Measurements from ENCODE around the gene HNRNPUL2. TPM values are rescaled to one million over a fixed set of nuclear protein-coding genes. Genes with fewer than 3 reads are reported as not detected.
"Not testable (repeated sequence)": the region's sequence is repeated elsewhere in the genome, so short reads cannot be mapped to it uniquely, and the experiment has no call there.

HNRNPUL2 gene
- total RNA-seq, 1 donor from 2014 or later = 52.5 TPM

DNA sequence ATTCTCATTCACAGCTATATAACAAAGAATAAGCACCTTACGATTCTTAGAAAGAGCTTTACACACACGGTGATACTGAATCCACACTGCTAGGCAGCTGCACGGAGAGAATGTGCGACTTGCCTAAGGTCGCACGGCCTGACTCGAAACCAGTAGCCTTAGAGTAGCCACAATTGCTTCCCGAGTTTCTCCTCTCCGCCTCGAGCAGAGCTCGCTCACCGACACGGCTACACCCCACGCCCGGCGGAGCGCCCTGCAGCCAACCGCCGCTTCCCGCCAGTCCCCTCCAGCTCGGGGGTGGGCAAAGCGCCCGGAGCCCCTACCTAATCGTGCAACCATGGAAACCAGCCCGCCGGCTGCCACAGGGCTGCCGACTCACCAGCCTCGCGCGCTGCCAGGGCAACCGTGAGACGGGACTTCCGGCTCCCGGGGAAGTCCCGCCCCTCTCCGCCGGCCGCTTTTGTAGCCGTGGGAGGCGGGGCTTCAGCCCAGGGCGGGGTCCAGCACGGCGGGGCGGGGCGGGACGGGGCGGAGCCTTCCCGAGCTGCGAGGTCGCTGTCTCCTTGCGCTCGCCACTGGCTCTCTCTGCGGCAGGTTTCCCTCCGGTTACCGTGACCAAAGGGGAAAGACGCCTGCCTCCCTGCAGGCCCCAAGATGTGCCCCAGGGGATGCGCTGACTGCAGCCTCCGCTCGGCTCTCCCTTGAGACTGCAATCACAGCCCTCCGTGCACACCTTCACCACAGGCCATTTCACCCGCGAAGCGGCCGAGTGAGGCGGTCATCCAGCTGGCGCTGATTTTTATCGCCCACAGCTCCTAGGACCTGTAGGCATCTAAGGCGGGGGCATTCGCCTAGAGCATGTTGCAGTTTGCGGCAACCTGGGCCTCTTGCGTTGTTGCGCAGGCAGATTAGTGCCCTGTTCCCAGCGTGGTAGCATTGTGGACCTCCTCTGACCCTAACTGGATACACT lies 21.1 kb downstream of the HNRNPUL2 start:
- TF ChIP-seq, protein P1, sequence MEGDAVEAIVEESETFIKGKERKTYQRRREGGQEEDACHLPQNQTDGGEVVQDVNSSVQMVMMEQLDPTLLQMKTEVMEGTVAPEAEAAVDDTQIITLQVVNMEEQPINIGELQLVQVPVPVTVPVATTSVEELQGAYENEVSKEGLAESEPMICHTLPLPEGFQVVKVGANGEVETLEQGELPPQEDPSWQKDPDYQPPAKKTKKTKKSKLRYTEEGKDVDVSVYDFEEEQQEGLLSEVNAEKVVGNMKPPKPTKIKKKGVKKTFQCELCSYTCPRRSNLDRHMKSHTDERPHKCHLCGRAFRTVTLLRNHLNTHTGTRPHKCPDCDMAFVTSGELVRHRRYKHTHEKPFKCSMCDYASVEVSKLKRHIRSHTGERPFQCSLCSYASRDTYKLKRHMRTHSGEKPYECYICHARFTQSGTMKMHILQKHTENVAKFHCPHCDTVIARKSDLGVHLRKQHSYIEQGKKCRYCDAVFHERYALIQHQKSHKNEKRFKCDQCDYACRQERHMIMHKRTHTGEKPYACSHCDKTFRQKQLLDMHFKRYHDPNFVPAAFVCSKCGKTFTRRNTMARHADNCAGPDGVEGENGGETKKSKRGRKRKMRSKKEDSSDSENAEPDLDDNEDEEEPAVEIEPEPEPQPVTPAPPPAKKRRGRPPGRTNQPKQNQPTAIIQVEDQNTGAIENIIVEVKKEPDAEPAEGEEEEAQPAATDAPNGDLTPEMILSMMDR (IDR thresholded peaks at IDR 0.05) = no peak
- peak; percentile 98 for DNase-seq (ENCODE audit: extremely low spot score, unreplicated experiment)
- Mint-ChIP-seq H3K27me3 (ENCODE audit: unreplicated experiment) (no peaks in the 10 kb centered on the region), H3K27ac (ENCODE audit: unreplicated experiment) (peak overlapping the region; percentile 95), H3K9me3 (ENCODE audit: unreplicated experiment) (no peaks in the 10 kb centered on the region), H3K4me1 (ENCODE audit: unreplicated experiment) (peaks cover 46% of the 10 kb centered on the region), H3K36me3 (ENCODE audit: unreplicated experiment) (peaks cover 9% of the 10 kb centered on the region), H3K4me3 (ENCODE audit: unreplicated experiment) (peak overlapping the region; percentile 94)

DNA sequence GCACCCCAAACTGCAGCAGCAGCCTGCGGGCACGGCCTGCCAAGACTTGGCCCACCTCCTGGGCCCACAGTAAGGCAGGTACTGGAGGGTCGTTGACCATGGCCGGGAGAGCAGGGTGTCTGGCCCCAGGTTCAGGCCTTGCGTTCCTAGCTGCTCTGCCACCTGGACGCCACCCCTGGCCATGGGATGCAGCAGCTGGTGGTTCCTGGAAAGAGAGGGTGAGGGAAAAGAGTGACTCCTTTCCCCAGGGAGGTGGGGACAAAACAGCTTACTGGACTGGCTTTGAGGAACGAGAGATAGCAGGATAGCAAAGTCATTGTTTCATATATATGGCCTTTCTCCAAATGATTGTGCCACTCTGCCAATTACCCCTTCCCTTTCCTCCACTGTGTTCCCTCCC lies 21.8 kb downstream of the HNRNPUL2 start:
- Mint-ChIP-seq H3K9me3 (ENCODE audit: unreplicated experiment) (no peaks in the 10 kb centered on the region), H3K36me3 (ENCODE audit: unreplicated experiment) (peaks cover 5% of the 10 kb centered on the region), H3K4me3 (ENCODE audit: unreplicated experiment) (peak overlapping the region; percentile 94), H3K4me1 (ENCODE audit: unreplicated experiment) (peaks cover 45% of the 10 kb centered on the region), H3K27me3 (ENCODE audit: unreplicated experiment) (no peaks in the 10 kb centered on the region), H3K27ac (ENCODE audit: unreplicated experiment) (peak overlapping the region; percentile 95)
- TF ChIP-seq, protein P1 (IDR thresholded peaks at IDR 0.05) = no peak
- no peak for DNase-seq (ENCODE audit: extremely low spot score, unreplicated experiment)

DNA sequence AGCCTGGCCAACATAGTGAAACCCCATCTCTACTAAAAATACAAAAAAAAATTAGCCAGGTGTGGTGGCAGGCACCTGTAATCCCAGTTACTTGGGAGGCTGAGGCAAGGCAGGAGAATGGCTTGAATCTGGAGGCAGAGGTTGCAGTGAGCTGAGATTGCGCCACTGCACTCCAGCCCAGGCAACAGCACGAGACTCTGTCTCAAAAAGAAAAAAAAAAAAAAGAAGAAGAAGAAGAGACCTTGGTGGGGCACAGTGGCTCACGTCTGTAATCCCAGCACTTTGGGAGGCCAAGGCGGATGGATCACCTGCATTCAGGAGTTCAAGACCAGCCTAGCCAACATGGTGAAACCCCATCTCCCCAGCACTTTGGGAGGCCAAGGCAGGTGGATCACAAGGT lies 23.3 kb downstream of the HNRNPUL2 start:
- not testable (repeated sequence) for H3K27me3 Mint-ChIP-seq (ENCODE audit: unreplicated experiment); H3K4me3 Mint-ChIP-seq (ENCODE audit: unreplicated experiment); H3K9me3 Mint-ChIP-seq (ENCODE audit: unreplicated experiment); H3K36me3 Mint-ChIP-seq (ENCODE audit: unreplicated experiment); DNase-seq (ENCODE audit: extremely low spot score, unreplicated experiment); H3K27ac Mint-ChIP-seq (ENCODE audit: unreplicated experiment)
- H3K4me1 Mint-ChIP-seq (ENCODE audit: unreplicated experiment) = peaks cover 32% of the 10 kb centered on the region

DNA sequence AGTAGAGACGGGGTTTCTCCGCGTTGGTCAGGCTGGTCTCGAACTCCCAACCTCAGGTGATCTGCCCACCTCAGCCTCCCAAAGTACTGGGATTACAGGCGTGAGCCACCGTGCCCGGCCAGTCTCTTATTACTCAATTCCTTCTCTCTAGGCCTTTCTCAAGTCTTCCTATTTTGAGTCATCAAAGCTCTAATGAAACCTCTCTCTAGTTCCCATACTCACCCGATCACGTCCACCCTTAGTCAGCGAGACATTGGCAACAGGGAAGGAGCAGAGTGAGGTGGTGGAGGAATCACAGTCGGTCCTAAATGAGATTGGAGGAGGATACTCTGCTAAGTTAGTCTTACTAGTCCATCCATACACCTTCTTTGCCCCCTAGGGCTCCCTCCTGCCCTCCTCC lies 25.0 kb downstream of the HNRNPUL2 start:
- H3K4me3 Mint-ChIP-seq (ENCODE audit: unreplicated experiment) = no peak overlapping the region
- peaks cover 5% of the 10 kb centered on the region for H3K36me3 Mint-ChIP-seq (ENCODE audit: unreplicated experiment)
- H3K4me1 Mint-ChIP-seq (ENCODE audit: unreplicated experiment) = peaks cover 20% of the 10 kb centered on the region
- H3K27ac Mint-ChIP-seq (ENCODE audit: unreplicated experiment) = no peak overlapping the region
- H3K27me3 Mint-ChIP-seq (ENCODE audit: unreplicated experiment) = no peaks in the 10 kb centered on the region
- TF ChIP-seq, protein P1 (IDR thresholded peaks at IDR 0.05) = no peak
- DNase-seq (ENCODE audit: extremely low spot score, unreplicated experiment) = no peak
- H3K9me3 Mint-ChIP-seq (ENCODE audit: unreplicated experiment) = no peaks in the 10 kb centered on the region

DNA sequence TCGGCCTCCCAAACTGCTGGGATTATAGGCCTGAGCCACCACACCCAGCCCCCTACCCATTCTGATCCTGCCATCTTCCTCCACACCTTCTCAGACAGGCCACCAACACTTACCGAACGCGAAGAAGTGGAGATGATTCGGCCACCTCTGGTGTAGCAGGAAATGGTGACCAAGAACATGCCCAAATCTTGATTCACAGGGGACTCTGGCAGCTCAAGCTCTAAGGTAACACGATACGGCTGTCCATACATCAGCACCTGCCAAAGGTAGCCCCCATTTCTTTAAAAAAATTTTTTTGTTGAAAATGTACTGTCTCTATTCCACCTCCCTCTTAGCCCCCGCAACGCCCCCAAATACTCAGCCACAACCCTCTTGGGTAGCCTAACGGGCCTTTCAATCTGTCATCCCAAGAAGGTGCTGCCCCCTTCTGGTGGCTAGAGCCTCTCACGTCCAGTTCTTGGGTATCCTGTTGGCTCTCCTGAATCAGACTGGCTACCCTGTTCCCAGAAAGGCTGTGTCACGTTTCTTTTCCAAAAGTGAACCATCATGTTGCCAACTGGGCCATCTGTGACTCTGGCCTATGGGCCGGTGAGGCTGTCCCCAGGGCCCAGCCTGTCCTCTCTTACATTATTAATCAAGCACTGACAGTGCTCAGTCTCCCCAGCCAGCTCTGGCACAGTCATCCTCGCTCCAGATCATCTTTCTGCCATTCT lies 32.6 kb downstream of the HNRNPUL2 start:
- no peaks in the 10 kb centered on the region for H3K9me3 Mint-ChIP-seq (ENCODE audit: unreplicated experiment)
- no peak for DNase-seq (ENCODE audit: extremely low spot score, unreplicated experiment)
- TF ChIP-seq, protein P1 (IDR thresholded peaks at IDR 0.05) = peak; percentile 83
- H3K36me3 Mint-ChIP-seq (ENCODE audit: unreplicated experiment) = peaks cover 19% of the 10 kb centered on the region
- H3K4me3 Mint-ChIP-seq (ENCODE audit: unreplicated experiment) = no peak overlapping the region
- no peak overlapping the region for H3K27ac Mint-ChIP-seq (ENCODE audit: unreplicated experiment)
- H3K27me3 Mint-ChIP-seq (ENCODE audit: unreplicated experiment) = no peaks in the 10 kb centered on the region
- peaks cover 4% of the 10 kb centered on the region for H3K4me1 Mint-ChIP-seq (ENCODE audit: unreplicated experiment)

DNA sequence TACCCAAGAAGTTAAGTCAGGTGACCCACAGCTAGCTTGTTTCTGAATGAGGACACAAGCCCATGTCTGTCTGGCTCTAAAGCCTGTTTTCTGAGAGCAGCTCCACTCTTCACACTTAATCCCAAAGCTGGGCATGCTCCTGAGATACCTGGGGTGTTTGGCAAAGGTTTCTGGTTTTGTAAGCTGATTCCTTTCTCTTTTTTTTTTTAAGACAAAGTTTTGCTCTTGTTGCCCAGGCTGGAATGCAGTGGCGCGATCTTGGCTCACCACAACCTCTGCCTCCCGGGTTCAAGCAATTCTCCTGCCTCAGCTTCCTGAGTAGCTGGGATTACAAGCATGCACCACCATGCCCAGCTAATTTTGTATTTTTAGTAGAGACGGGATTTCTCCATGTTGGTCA lies 33.6 kb downstream of the HNRNPUL2 start:
- H3K4me1 Mint-ChIP-seq (ENCODE audit: unreplicated experiment); DNase-seq (ENCODE audit: extremely low spot score, unreplicated experiment); H3K9me3 Mint-ChIP-seq (ENCODE audit: unreplicated experiment); H3K27me3 Mint-ChIP-seq (ENCODE audit: unreplicated experiment); H3K4me3 Mint-ChIP-seq (ENCODE audit: unreplicated experiment); H3K27ac Mint-ChIP-seq (ENCODE audit: unreplicated experiment): not testable (repeated sequence)
- H3K36me3 Mint-ChIP-seq (ENCODE audit: unreplicated experiment) = peaks cover 19% of the 10 kb centered on the region

Measured in osteocyte (in vitro differentiated cells).